Parathyroid adenoma (tissue), 2 donors: ENCODE data around the gene XIRP1.
A peak's percentile ranks its signal among the peaks of the same experiment; 100 is the strongest.
"Not testable (repeated sequence)": the region's sequence is repeated elsewhere in the genome, so short reads cannot be mapped to it uniquely, and the experiment has no call there.

Experiments
- H2AFZ ChIP-seq: fragments of 300-600 bp; sonication (generic); one replicate; pipeline ENCODE4 v1.7.0; 2017; ENCODE audit warnings: antibody characterized with exemption, mild to moderate bottlenecking
- H3K27ac ChIP-seq: fragments of 300-600 bp; sonication (generic); one replicate; pipeline ENCODE4 v1.7.0; 2017
- H3K27me3 ChIP-seq: fragments of 300-600 bp; sonication (generic); one replicate; pipeline ENCODE4 v1.7.0; 2017; ENCODE audit warnings: low read length; ENCODE audit not compliant: control insufficient read depth, insufficient read depth
- H3K36me3 ChIP-seq: fragments of 300-600 bp; sonication (generic); one replicate; pipeline ENCODE4 v1.7.0; 2017; ENCODE audit warnings: low read length; ENCODE audit not compliant: control insufficient read depth, insufficient read depth
- H3K4me1 ChIP-seq: fragments of 300-600 bp; sonication (generic); one replicate; pipeline ENCODE4 v1.7.0; 2017; ENCODE audit warnings: control low read depth
- H3K4me2 ChIP-seq: fragments of 300-600 bp; sonication (generic); one replicate; pipeline ENCODE4 v1.7.0; 2017; ENCODE audit warnings: low read length
- H3K4me3 ChIP-seq: fragments of 300-600 bp; sonication (generic); one replicate; pipeline ENCODE4 v1.7.0; 2017; ENCODE audit warnings: low read depth, low read length
- H3K79me2 ChIP-seq: fragments of 300-600 bp; sonication (generic); one replicate; pipeline ENCODE4 v1.7.0; 2017; ENCODE audit warnings: control low read depth
- H3K9ac ChIP-seq: fragments of 300-600 bp; sonication (generic); one replicate; pipeline ENCODE4 v1.7.0; 2017; ENCODE audit warnings: mild to moderate bottlenecking
- H3K9me3 ChIP-seq: fragments of 300-600 bp; sonication (generic); one replicate; pipeline ENCODE4 v1.7.0; 2017; ENCODE audit warnings: low read length; ENCODE audit not compliant: control insufficient read depth
- CTCF ChIP-seq: fragments of 300-600 bp; sonication (generic); IDR thresholded peaks from one replicate; pipeline ENCODE4 v1.7.0; 2017; ENCODE audit warnings: antibody characterized with exemption, mild to moderate bottlenecking
- donor health status: primary hyperparathyroidism.

Gene XIRP1

GRCh38 chr3:39230453-39230852, 38.1 kb upstream of the XIRP1 start:
- Histone ChIP-seq H3K79me2 (no peaks in the 10 kb centered on the region), H3K4me2 (no peak overlapping the region), H3K4me1 (peaks cover under 1% of the 10 kb centered on the region), H3K36me3 (no peaks in the 10 kb centered on the region), H3K27me3 (no peaks in the 10 kb centered on the region), H3K27ac (no peak overlapping the region), H2AFZ (no peak overlapping the region), H3K4me3 (no peak overlapping the region), H3K9me3 (no peaks in the 10 kb centered on the region), H3K9ac (no peak overlapping the region)
- TF ChIP-seq CTCF = no peak

GRCh38 chr3:39228496-39228895, 36.1 kb upstream of the XIRP1 start:
- TF ChIP-seq CTCF = no peak
- Histone ChIP-seq H3K4me1 (peaks cover 14% of the 10 kb centered on the region), H3K27ac (no peak overlapping the region), H3K9me3 (no peaks in the 10 kb centered on the region), H3K9ac (no peak overlapping the region), H2AFZ (no peak overlapping the region), H3K4me3 (no peak overlapping the region), H3K4me2 (no peak overlapping the region), H3K79me2 (no peaks in the 10 kb centered on the region), H3K27me3 (no peaks in the 10 kb centered on the region), H3K36me3 (no peaks in the 10 kb centered on the region)

GRCh38 chr3:39227596-39227995, 35.2 kb upstream of the XIRP1 start:
- H3K4me1 ChIP-seq = peaks cover 14% of the 10 kb centered on the region
- H3K9ac ChIP-seq, H3K4me2 ChIP-seq, H3K27ac ChIP-seq, H3K27me3 ChIP-seq, H3K9me3 ChIP-seq, H3K4me3 ChIP-seq, H2AFZ ChIP-seq, H3K79me2 ChIP-seq, H3K36me3 ChIP-seq: not testable (repeated sequence)

GRCh38 chr3:39226106-39226741, 33.8 kb upstream of the XIRP1 start:
- H3K27ac ChIP-seq = no peak overlapping the region
- no peaks in the 10 kb centered on the region for H3K79me2 ChIP-seq
- H2AFZ ChIP-seq = no peak overlapping the region
- H3K9me3 ChIP-seq = no peaks in the 10 kb centered on the region
- H3K4me1 ChIP-seq = peaks cover 14% of the 10 kb centered on the region
- H3K36me3 ChIP-seq = no peaks in the 10 kb centered on the region
- H3K4me2 ChIP-seq = no peak overlapping the region
- no peaks in the 10 kb centered on the region for H3K27me3 ChIP-seq
- H3K4me3 ChIP-seq = no peak overlapping the region
- no peak for TF ChIP-seq CTCF
- no peak overlapping the region for H3K9ac ChIP-seq

- H3K9ac ChIP-seq = no peak overlapping the region
- no peaks in the 10 kb centered on the region for H3K36me3 ChIP-seq
- H3K79me2 ChIP-seq = no peaks in the 10 kb centered on the region
- no peak overlapping the region for H3K4me2 ChIP-seq
- H3K4me1 ChIP-seq = peaks cover 14% of the 10 kb centered on the region
- H3K27me3 ChIP-seq = no peaks in the 10 kb centered on the region
- H2AFZ ChIP-seq = no peak overlapping the region
- no peak overlapping the region for H3K4me3 ChIP-seq
- peak overlapping the region; percentile 60 for H3K27ac ChIP-seq
- no peak for TF ChIP-seq CTCF
- no peaks in the 10 kb centered on the region for H3K9me3 ChIP-seq
Observed at GRCh38 chr3:39224288-39224687, 31.9 kb upstream of the XIRP1 start.
